Right lobe of liver (tissue), 6 donors: ENCODE results near the gene NTMT1. TPM values are rescaled to one million over a fixed set of nuclear protein-coding genes. Genes with fewer than 3 reads are reported as not detected.
"Not testable (repeated sequence)": the region's sequence is repeated elsewhere in the genome, so short reads cannot be mapped to it uniquely, and the experiment has no call there.

Experiments used
- ATAC-seq, 4 donors: fragments of 200-7000 bp; cut with Tn5 transposase; one replicate each; pipeline ENCODE4 v1.9.1; 2020; ENCODE audit warnings: mild to moderate bottlenecking in 4 of 4, moderate library complexity in 4 of 4
- DNase-seq, 3 donors: peaks; one replicate each; pipeline ENCODE4 v3.0.0-alpha.2; 2020
- H3K27ac ChIP-seq, 3 donors: fragments of 200-600 bp; one replicate each; pipeline ENCODE4 v1.8.0; 2022
- H3K27me3 ChIP-seq, 2 donors: fragments of 200-600 bp; one replicate each; pipeline ENCODE4 v1.8.0; 2022
- H3K36me3 ChIP-seq, 4 donors: fragments of 200-600 bp; sonication (generic) in 1 of 4; one replicate each; pipeline versions ENCODE4 v1.5.1 to v1.8.0; 2017 to 2022; ENCODE audit warnings: control low read depth in 1 of 4
- H3K4me1 ChIP-seq, 4 donors: fragments of 200-600 bp; sonication (generic) in 1 of 4; one replicate each; pipeline versions ENCODE4 v1.5.1 to v1.8.0; 2017 to 2022; ENCODE audit warnings: control low read depth in 1 of 4
- H3K4me3 ChIP-seq, 3 donors: fragments of 200-600 bp; one replicate each; pipeline ENCODE4 v1.8.0; 2022
- H3K9me3 ChIP-seq, 4 donors: fragments of 200-600 bp; sonication (generic) in 1 of 4; one replicate each; pipeline versions ENCODE4 v1.5.1 to v1.8.0; 2017 to 2022; ENCODE audit warnings: control low read depth in 1 of 4
- CTCF ChIP-seq, 4 donors: fragments of 200-600 bp in 3 of 4; fragments of 450-650 bp in 1 of 4; IDR thresholded peaks; one replicate each; pipeline versions ENCODE4 v1.5.1 to v1.8.0; 2016 to 2022; ENCODE audit warnings: antibody characterized with exemption in 4 of 4, mild to moderate bottlenecking in 2 of 4
- POLR2A ChIP-seq: fragments of 450-650 bp; IDR thresholded peaks from one replicate; pipeline ENCODE4 v1.6.1; 2017; ENCODE audit warnings: antibody characterized with exemption, mild to moderate bottlenecking
- WGBS: methylation state at CpG from one replicate; pipeline ENCODE4 v1.1.6; 2018; ENCODE audit warnings: low coverage, low lambda C conversion rate; ENCODE audit not compliant: insufficient coverage; ENCODE audit errors: missing lambda C conversion rate; 5-methylcytosine and 5-hydroxymethylcytosine counted together
- intact Hi-C, 2 donors: fragments of 100-400 bp; cut with DNase I; formaldehyde crosslinking; loops; one replicate each; pipeline versions ENCODE4 v1.11.2 to v1.14.1; 2022
- total RNA-seq, 6 experiments: library from RNA; depleted of rRNA in 2 of 6; stranded (reverse); fragments of >200 nt in 2 of 6; fragmentation: NEBNext Ultra II Directional in 3 of 6; extraction: Animal tissue kit (Norgen Biotek cat#: 25700) in 3 of 6; gene quantifications; one replicate each; pipeline versions ENCODE4 v1.1.0 to v1.2.4, GENCODE V29; 2016 to 2023
- donor health status: DM: no; HTN: yes; CAD: no.
- donor health status: DM: no; HTN: no; CAD: no.
- donor health status: DM: no; HTN: no; CAD: no.
- donor health status: DM: no; HTN: yes; CAD: no.
- donor health status: DM: no; HTN: yes; CAD: no.

Gene NTMT1
- total RNA-seq, 6 experiments from 2014 or later: 15.6 to 28.3 (median 20.7) TPM

- intact Hi-C loops: no loop called here
- no peak overlapping the region for H3K27ac ChIP-seq
- peaks cover 0 to 61% (median 31%) of the 10 kb centered on the region in 4 donors for H3K36me3 ChIP-seq
- H3K9me3 ChIP-seq: no peaks in the 10 kb centered on the region
- H3K4me3 ChIP-seq: no peak overlapping the region
- H3K27me3 ChIP-seq: no peaks in the 10 kb centered on the region
- peaks cover 0 to 8% (median 0%) of the 10 kb centered on the region in 4 donors for H3K4me1 ChIP-seq
- TF ChIP-seq POLR2A: no peak
- TF ChIP-seq CTCF (IDR thresholded peaks at IDR 0.05): no peak
- ATAC-seq (no peak), DNase-seq (peak in 1 of 3 donors; percentile 5)
- 100% methylated on average over 3 of the region's 13 CpGs for WGBS
Observed at GRCh38 chr9:129633848-129634247, 7.9 kb downstream of the NTMT1 start.

DNA sequence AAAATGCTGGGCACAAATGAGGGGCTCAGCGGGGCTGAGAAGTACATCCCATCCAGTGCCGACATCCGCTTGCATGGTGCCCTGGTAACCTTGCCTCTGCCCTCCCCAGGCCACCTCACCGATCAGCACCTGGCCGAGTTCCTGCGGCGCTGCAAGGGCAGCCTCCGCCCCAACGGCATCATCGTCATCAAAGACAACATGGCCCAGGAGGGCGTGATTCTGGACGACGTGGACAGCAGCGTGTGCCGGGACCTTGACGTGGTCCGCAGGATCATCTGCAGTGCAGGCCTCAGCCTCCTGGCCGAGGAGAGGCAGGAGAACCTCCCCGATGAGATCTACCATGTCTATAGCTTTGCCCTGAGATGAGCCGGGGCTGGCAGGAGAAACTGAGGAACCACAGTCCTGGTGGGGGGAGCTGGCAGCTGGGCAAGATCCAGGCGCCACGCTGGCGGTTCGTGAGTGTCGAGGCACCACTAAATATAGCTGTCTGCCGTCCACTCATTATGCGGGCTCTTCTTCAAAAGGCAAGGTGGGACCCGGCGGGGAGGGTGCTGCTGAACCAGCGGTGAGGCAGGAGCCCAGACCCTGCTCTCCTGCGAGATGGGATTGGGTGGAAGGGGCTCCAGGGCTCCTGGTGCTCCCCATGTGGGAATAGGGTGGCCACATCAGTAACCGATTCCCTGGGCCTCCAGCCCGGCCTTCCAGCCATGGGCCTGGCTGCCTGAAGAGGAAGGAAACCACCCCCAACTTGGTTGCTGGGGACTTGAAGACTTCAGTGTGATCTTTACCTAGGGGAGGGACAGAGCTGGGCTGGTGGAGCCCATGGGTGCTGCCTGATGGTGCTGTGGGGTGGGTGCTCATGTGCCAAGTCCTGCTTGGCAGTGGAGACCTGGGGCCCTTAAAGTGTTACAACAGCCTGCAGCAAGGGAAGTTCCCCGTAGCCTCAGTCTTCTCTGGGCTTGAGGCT, 9.4 kb downstream of the NTMT1 start:
- WGBS: 81% methylated on average over 2 of the region's 34 CpGs
- Histone ChIP-seq H3K27me3 (no peaks in the 10 kb centered on the region), H3K9me3 (no peaks in the 10 kb centered on the region), H3K27ac (no peak overlapping the region), H3K4me3 (no peak overlapping the region), H3K4me1 (peaks cover 0 to 14% (median 4%) of the 10 kb centered on the region in 4 donors), H3K36me3 (peaks cover 0 to 67% (median 31%) of the 10 kb centered on the region in 4 donors)
- intact Hi-C loops: no loop called here
- DNase-seq (no peak), ATAC-seq (no peak)
- TF ChIP-seq CTCF (IDR thresholded peaks at IDR 0.05): no peak
- no peak for TF ChIP-seq POLR2A

GRCh38 chr9:129636343-129636742, 10.4 kb downstream of the NTMT1 start:
- intact Hi-C loops, H3K4me3 ChIP-seq, H3K27ac ChIP-seq, H3K27me3 ChIP-seq, DNase-seq, H3K9me3 ChIP-seq, ATAC-seq: not testable (repeated sequence)
- 78% methylated on average over 3 of the region's 10 CpGs for WGBS
- H3K4me1 ChIP-seq: peaks cover 0 to 17% (median 8%) of the 10 kb centered on the region in 4 donors
- H3K36me3 ChIP-seq: peaks cover 0 to 67% (median 31%) of the 10 kb centered on the region in 4 donors

- ATAC-seq (no peak), DNase-seq (no peak)
- H3K4me1 ChIP-seq: peaks cover 0 to 17% (median 8%) of the 10 kb centered on the region in 4 donors
- no peak overlapping the region for H3K27ac ChIP-seq
- intact Hi-C loops: no loop called here
- no CpG with 5 or more reads among the region's 9 CpGs for WGBS
- no peaks in the 10 kb centered on the region for H3K27me3 ChIP-seq
- no peak overlapping the region for H3K4me3 ChIP-seq
- H3K9me3 ChIP-seq: no peaks in the 10 kb centered on the region
- TF ChIP-seq POLR2A (no peak), CTCF (IDR thresholded peaks at IDR 0.05) (no peak)
- H3K36me3 ChIP-seq: peaks cover 0 to 67% (median 31%) of the 10 kb centered on the region in 4 donors
Observed at GRCh38 chr9:129637102-129637501, 11.1 kb downstream of the NTMT1 start.
